Measurements from ENCODE around the gene CCBE1. TPM values are rescaled to one million over a fixed set of nuclear protein-coding genes. Genes with fewer than 3 reads are reported as not detected.
A peak's percentile ranks its signal among the peaks of the same experiment; 100 is the strongest.

The CCBE1 gene
- total RNA-seq, 4 donors from 2014 or later, result 2.2 to 7.7 (median 4.1) TPM

DNA sequence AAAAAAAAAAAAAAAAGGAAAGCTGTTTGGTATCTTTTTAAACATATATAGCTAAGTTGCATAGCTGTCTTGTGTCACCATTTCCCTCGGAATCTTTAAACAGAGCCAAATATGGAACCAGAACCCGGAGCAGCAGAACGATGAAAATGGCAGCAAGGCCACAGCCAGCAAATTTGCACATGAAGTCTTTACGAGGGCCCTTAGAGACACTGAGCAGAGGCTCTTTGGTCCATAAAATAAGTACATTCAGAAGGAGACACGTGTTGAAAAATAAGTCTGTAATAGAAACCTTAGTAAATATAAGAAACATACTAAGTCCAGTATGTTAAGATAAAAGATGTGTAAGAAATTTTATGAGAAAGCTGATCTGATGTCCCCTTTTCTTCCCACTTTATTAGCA, 16.2 kb downstream of the CCBE1 start:
- WGBS, 2 donors (ENCODE audit: low coverage in 1 of 2), result 49 to 66% methylated on average over 2 to 5 of the region's 5 CpGs
- H3K27ac ChIP-seq, result no peak overlapping the region
- no peak for ATAC-seq
- no peaks in the 10 kb centered on the region for H3K9me3 ChIP-seq
- no peaks in the 10 kb centered on the region for H3K27me3 ChIP-seq
- H3K36me3 ChIP-seq, result no peaks in the 10 kb centered on the region
- TF ChIP-seq POLR2A (IDR thresholded peaks at IDR 0.05) (no peak), EP300 (IDR thresholded peaks at IDR 0.05) (no peak), POLR2AphosphoS5 (IDR thresholded peaks at IDR 0.05) (no peak)
- TF ChIP-seq, protein P1, sequence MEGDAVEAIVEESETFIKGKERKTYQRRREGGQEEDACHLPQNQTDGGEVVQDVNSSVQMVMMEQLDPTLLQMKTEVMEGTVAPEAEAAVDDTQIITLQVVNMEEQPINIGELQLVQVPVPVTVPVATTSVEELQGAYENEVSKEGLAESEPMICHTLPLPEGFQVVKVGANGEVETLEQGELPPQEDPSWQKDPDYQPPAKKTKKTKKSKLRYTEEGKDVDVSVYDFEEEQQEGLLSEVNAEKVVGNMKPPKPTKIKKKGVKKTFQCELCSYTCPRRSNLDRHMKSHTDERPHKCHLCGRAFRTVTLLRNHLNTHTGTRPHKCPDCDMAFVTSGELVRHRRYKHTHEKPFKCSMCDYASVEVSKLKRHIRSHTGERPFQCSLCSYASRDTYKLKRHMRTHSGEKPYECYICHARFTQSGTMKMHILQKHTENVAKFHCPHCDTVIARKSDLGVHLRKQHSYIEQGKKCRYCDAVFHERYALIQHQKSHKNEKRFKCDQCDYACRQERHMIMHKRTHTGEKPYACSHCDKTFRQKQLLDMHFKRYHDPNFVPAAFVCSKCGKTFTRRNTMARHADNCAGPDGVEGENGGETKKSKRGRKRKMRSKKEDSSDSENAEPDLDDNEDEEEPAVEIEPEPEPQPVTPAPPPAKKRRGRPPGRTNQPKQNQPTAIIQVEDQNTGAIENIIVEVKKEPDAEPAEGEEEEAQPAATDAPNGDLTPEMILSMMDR (IDR thresholded peaks at IDR 0.05), result no peak
- H3K4me1 ChIP-seq, result peaks cover 0 to 17% (median 3%) of the 10 kb centered on the region in 3 donors
- no peak overlapping the region for H3K4me3 ChIP-seq

DNA sequence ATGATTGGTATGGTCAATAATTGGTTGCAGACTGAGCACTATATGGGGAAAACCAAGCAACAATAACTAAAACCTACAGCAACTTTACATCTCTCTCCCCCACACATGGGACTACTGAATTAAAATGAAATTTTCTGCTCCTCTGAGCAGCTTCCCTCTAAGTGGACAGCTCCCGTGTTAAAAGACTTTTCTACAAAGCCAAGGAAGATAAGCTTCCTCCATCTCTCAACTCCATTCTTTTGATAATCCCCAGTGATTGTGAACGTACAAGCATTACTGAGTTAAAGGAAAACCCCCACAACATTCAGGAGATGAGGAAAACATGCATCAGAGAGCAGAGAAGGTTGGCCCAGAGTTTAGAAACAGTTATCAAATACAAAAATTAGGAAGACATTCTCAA, 21.9 kb downstream of the CCBE1 start:
- 42 to 56% methylated on average over 2 of the region's 2 CpGs for WGBS, 2 donors (ENCODE audit: low coverage in 1 of 2)
- H3K4me1 ChIP-seq, result peaks cover 0 to 21% (median 3%) of the 10 kb centered on the region in 3 donors
- ATAC-seq, result no peak

DNA sequence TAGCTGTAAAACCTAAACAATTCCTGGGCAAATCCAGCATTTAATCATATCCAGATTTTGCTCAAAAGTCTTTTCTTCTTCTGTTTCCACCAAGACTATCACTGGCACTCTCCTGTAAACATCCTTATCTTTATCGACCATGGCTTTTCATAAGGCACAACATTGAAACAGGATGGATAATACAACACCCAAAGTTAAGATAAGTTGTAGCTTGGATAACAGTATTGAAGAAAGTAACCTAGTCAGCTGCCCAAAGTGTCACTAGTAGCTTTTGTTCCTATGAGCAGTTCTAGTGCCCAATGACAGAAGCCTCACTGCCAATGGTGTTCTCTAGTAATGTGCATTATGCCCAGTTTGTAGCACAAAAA, 22.3 kb downstream of the CCBE1 start:
- TF ChIP-seq EP300 (IDR thresholded peaks at IDR 0.05) (no peak), POLR2AphosphoS5 (IDR thresholded peaks at IDR 0.05) (no peak), POLR2A (IDR thresholded peaks at IDR 0.05) (no peak)
- TF ChIP-seq, protein P1 (IDR thresholded peaks at IDR 0.05), result no peak
- Histone ChIP-seq H3K36me3 (no peaks in the 10 kb centered on the region), H3K27me3 (no peaks in the 10 kb centered on the region), H3K27ac (no peak overlapping the region), H3K4me1 (peaks cover 0 to 21% (median 3%) of the 10 kb centered on the region in 3 donors), H3K9me3 (no peaks in the 10 kb centered on the region), H3K4me3 (no peak overlapping the region)
- ATAC-seq, result no peak
- 64 to 78% methylated on average over 1 of the region's 1 CpG for WGBS, 2 donors (ENCODE audit: low coverage in 1 of 2)

More for the DNA sequence above, 21.9 kb downstream of the CCBE1 start:
- no peak for TF ChIP-seq POLR2AphosphoS5 (IDR thresholded peaks at IDR 0.05)
- no peak for TF ChIP-seq POLR2A (IDR thresholded peaks at IDR 0.05)
- TF ChIP-seq, protein P1 (IDR thresholded peaks at IDR 0.05), result no peak
- TF ChIP-seq EP300 (IDR thresholded peaks at IDR 0.05), result no peak
- H3K9me3 ChIP-seq, result no peaks in the 10 kb centered on the region
- H3K36me3 ChIP-seq, result no peaks in the 10 kb centered on the region
- no peaks in the 10 kb centered on the region for H3K27me3 ChIP-seq
- H3K4me3 ChIP-seq, result no peak overlapping the region
- H3K27ac ChIP-seq, result no peak overlapping the region

DNA sequence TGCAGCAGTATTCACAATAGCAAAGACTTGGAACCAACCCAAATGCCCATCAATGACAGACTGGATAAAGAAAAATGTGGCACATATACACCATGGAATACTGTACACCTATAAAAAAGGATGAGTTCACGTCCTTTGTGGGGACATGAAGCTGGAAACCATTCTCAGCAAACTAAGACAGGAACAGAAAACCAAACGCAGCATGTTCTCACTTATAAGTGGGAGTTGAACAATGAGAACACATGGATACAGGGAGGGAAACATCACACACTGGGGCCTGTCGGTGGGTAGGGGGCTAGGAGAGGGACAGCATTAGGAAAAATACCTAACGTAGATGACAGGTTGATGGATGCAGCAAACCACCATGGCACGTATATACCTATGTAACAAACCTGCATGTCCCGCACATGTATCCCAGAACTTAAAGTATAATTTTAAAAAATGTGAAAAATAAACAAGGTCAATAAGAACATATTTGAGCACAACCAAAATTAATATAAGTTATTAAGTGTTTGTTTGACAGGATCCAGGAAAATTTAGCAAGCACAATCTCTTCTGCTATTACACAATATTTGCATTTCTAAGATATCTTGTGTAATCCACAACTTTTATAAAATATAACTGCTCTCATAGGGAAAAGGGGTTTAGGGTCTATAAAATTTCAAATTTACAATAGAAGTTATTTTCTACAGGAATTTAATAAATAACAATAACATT, 22.9 kb downstream of the CCBE1 start:
- no peaks in the 10 kb centered on the region for H3K27me3 ChIP-seq
- no peak for ATAC-seq
- peaks cover 0 to 21% (median 6%) of the 10 kb centered on the region in 3 donors for H3K4me1 ChIP-seq
- no peak overlapping the region for H3K4me3 ChIP-seq
- H3K27ac ChIP-seq, result no peak overlapping the region
- no peaks in the 10 kb centered on the region for H3K9me3 ChIP-seq
- TF ChIP-seq, protein P1 (IDR thresholded peaks at IDR 0.05), result no peak
- TF ChIP-seq POLR2A (IDR thresholded peaks at IDR 0.05) (no peak), EP300 (IDR thresholded peaks at IDR 0.05) (no peak), POLR2AphosphoS5 (IDR thresholded peaks at IDR 0.05) (no peak)
- 81 to 96% methylated on average over 6 of the region's 6 CpGs for WGBS, 2 donors (ENCODE audit: low coverage in 1 of 2)
- H3K36me3 ChIP-seq, result no peaks in the 10 kb centered on the region

DNA sequence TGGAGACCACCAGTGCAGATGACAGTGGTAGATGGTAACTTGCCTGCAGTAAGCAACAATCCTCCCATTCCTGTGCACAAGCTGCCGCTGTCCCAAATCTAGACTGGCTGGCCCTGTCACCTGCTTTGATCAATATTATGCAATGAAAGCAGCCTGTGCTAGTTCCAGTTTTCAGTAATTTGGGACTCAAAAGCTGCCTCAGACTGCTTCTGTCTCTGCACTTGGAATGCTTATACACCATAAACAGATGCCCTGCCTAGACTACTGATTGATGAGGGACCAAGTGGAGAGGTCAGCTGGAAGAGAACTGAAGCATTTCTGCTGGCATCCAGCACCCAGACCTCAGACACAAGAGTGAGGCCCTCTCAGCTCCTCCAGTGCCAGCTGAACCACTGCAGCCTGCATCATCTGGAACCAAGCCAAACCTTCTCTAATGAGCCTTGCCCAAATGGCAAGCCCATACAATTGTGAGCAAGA, 24.9 kb downstream of the CCBE1 start:
- Histone ChIP-seq H3K9me3 (no peaks in the 10 kb centered on the region), H3K4me1 (peaks cover 0 to 21% (median 7%) of the 10 kb centered on the region in 3 donors), H3K27ac (no peak overlapping the region), H3K4me3 (no peak overlapping the region), H3K27me3 (peaks cover 4% of the 10 kb centered on the region), H3K36me3 (no peaks in the 10 kb centered on the region)
- ATAC-seq, result peak; percentile 65
- no peak for TF ChIP-seq POLR2A (IDR thresholded peaks at IDR 0.05)
- TF ChIP-seq EP300 (IDR thresholded peaks at IDR 0.05), result no peak
- TF ChIP-seq, protein P1 (IDR thresholded peaks at IDR 0.05), result no peak
- peak; percentile 55 for TF ChIP-seq POLR2AphosphoS5 (IDR thresholded peaks at IDR 0.05)
- 29 to 44% methylated on average over 1 of the region's 1 CpG for WGBS, 2 donors (ENCODE audit: low coverage in 1 of 2)
